HL-60 (cell line): ENCODE data around the gene PAK5.

ENCODE experiments used
- DNase-seq, 2 experiments: peaks; one replicate each; pipeline ENCODE4 v3.0.0-alpha.2; 2010 to 2020; ENCODE audit warnings: low read depth in 1 of 2, low spot score in 1 of 2
- H3K27ac ChIP-seq: fragments of 250-450 bp; sonication (Bioruptor Pico); replicated peaks from 2 replicates; pipeline ENCODE4 v1.5.1; 2020; ENCODE audit warnings: mild to moderate bottlenecking, moderate library complexity
- H3K27me3 ChIP-seq: fragments of 250-450 bp; sonication (Bioruptor Pico); 2 replicates; pipeline ENCODE4 v1.5.1; 2021; ENCODE audit warnings: mild to moderate bottlenecking, moderate library complexity; ENCODE audit not compliant: insufficient read depth, poor library complexity, severe bottlenecking
- H3K4me3 ChIP-seq: replicated peaks from 2 replicates; pipeline ENCODE4 v1.5.1; 2011; ENCODE audit warnings: mild to moderate bottlenecking, control low read depth, low read length; ENCODE audit not compliant: insufficient read depth
- CTCF ChIP-seq: IDR thresholded peaks from one replicate; pipeline ENCODE4 v1.5.1; 2011; ENCODE audit warnings: low read length, control low read depth, inconsistent platforms; ENCODE audit not compliant: insufficient read depth
- GABPA ChIP-seq: IDR thresholded peaks from 2 replicates; pipeline ENCODE4 v1.6.1; 2012; ENCODE audit warnings: low read depth
- POLR2AphosphoS5 ChIP-seq: IDR thresholded peaks from 2 replicates; pipeline ENCODE4 v1.6.1; 2012; ENCODE audit warnings: low read depth
- REST ChIP-seq: IDR thresholded peaks from 2 replicates; pipeline ENCODE4 v1.6.1; 2012; ENCODE audit warnings: low read depth; ENCODE audit not compliant: insufficient replicate concordance
- SPI1 ChIP-seq: IDR thresholded peaks from 2 replicates; pipeline ENCODE4 v1.6.1; 2012; ENCODE audit warnings: low read depth, mild to moderate bottlenecking, borderline replicate concordance

PAK5 gene

GRCh38 chr20:9637889-9638288 lies 201.0 kb downstream of the PAK5 start:
- Histone ChIP-seq H3K27ac (no peak overlapping the region), H3K27me3 (no peaks in the 10 kb centered on the region), H3K4me3 (no peak overlapping the region)
- TF ChIP-seq GABPA (no peak), CTCF (no peak), REST (no peak)
- DNase-seq = no peak

- Histone ChIP-seq H3K4me3 (no peak overlapping the region), H3K27me3 (no peaks in the 10 kb centered on the region), H3K27ac (no peak overlapping the region)
- TF ChIP-seq POLR2AphosphoS5 = no peak
- TF ChIP-seq CTCF = no peak
- TF ChIP-seq REST = no peak
- no peak for TF ChIP-seq GABPA
- no peak for TF ChIP-seq SPI1
- DNase-seq = no peak
These were observed 203.1 kb downstream of the PAK5 start for GRCh38 chr20:9635750-9636149.

GRCh38 chr20:9634327-9634726 lies 204.5 kb downstream of the PAK5 start:
- Histone ChIP-seq H3K4me3 (no peak overlapping the region), H3K27me3 (no peaks in the 10 kb centered on the region), H3K27ac (no peak overlapping the region)
- TF ChIP-seq GABPA (no peak), SPI1 (no peak), POLR2AphosphoS5 (no peak)
- DNase-seq = no peak

GRCh38 chr20:9632991-9633390 lies 205.9 kb downstream of the PAK5 start:
- Histone ChIP-seq H3K27me3 (no peaks in the 10 kb centered on the region), H3K4me3 (no peak overlapping the region), H3K27ac (no peak overlapping the region)
- no peak for DNase-seq
- TF ChIP-seq SPI1 (no peak), GABPA (no peak), REST (no peak), POLR2AphosphoS5 (no peak), CTCF (no peak)
